Non-pigmented ciliary epithelial cell (primary cell): ENCODE results near the gene KRTAP2-3.
"Not testable (repeated sequence)": the region's sequence is repeated elsewhere in the genome, so short reads cannot be mapped to it uniquely, and the experiment has no call there.

Source experiments
- DNase-seq: peaks from one replicate; pipeline ENCODE4 v3.0.0-alpha.2; 2010; ENCODE audit warnings: low read depth

Gene KRTAP2-3

DNA sequence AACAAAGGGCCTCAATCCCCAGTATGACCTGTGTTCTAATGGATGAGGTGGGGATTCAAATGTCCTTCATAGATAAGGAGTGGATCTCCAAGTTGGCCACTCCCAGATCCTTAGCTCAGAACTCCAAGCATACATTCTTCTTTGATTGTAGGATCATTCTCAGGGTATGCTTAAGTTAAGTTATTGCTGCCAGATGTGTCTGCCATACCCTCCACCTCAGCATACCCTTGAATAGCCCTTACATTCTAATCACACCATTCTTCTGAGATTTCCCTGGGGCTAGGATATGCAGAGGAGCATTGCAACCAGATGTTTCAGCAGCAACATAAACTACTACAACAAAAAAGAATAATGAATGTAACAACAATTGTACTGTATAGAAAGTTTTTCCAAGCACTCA, 7.4 kb upstream of the KRTAP2-3 start:
- DNase-seq = no peak

DNA sequence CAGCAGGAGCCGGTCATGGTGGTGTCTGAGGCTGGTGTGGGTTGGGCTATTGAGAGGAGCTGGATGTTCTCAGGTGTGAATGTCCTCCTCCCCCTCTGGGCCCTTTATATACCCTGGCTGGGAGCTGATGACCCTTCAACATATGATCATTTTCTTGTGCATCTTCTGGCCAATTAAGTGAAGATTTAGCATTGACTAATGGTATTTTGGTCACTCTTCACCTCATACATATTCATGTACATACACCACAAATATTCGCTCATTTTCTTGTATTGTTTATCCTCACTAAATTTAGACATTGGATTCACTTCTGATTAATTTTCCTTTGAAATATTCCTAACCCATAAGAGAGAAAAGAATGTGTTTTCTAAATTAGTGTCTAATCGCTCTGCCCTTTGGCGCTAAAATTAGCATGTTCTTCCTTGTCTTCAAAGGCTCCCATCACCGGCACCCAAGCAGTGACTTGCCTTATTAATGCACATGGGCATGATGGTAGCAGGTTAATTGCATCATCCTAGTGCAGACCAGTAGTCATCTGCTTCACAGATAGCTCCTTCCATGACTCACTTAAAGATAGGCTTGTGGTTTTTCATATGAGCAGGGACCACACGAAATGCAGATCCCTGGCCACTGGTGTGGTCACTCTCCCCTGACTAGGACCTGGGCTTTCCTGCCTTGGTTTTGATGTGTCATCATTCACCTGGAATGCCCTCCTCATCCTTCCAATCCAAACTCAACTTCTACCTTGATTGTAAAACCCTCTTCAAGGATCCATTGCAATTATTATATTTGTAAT, 6.1 kb upstream of the KRTAP2-3 start, which contains the start of gene KRTAP2-4:
Gene KRTAP2-4 (minus strand): TSS at position 51 of the 796 bp plus-strand sequence. CDS start 34 bp downstream, at position 17.
- DNase-seq = peak; percentile 79

DNA sequence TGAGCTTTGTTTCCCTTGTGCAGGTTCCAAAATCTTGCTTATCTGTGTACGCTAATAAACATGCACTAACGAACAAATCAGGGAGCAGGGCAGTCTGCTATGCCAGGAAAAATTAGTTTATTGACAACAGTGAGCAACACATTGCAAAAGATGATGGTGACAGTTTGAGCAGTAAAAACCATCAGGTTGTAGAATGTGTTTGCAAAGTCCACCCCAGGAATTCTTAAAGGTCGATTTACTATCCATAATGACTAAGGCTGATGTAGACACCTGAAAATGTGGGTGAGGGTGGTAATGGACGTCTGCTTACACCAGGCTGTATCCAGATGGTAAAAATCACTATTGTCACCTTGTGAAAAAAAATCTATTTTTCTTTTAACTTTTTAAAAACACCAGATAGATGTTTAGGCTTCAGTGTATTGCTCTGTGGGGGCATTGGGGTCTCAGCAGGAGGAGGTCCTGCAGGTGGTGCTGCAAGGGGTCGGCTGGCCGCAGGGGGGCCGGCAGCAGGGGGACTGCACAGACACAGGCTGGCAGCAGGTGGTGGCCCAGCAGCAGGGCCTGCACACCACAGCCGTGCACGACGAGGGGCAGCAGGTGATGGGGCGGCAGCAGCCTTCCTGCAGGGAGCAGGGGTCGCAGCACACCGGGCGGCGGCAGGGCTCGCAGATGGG, 5.2 kb upstream of the KRTAP2-3 start:
- DNase-seq = not testable (repeated sequence)

DNA sequence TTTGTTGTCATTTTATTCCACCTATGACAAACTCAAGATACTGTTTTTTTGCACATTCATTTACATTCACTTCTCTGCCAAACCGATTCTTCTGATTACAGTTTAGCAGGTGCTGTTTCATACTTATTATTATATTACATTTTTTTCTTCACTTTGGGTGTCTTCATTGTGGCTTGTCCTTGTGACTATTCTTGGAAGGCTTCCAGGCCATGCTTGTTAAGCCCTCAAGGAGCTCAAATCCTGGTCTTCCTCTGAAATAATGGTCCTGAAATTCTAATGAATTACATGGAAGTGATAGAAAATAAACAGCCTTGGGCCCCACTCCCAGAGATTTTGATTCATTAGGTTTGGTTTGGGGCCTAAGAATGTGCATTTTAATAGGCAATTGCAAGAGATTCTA, 4.4 kb upstream of the KRTAP2-3 start:
- no peak for DNase-seq

DNA sequence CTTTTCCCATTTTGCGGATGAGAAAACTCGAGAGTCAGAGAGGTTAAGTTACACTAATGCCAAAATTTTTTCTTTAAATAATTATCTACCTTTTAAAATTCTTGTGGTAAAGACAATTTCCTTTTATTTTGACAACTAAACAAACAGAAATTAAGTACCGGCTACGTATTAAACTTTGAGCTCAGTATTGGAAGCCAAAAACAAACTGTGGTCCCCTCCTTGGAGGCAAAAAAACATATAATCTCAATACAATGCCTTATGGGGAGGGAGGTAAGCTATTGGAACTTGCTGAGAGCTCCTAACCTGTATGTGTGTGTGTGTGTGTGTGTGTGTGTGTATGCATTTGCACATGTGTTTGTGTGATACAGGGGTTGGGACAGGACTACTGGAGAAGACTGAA, 3.5 kb upstream of the KRTAP2-3 start:
- no peak for DNase-seq

DNA sequence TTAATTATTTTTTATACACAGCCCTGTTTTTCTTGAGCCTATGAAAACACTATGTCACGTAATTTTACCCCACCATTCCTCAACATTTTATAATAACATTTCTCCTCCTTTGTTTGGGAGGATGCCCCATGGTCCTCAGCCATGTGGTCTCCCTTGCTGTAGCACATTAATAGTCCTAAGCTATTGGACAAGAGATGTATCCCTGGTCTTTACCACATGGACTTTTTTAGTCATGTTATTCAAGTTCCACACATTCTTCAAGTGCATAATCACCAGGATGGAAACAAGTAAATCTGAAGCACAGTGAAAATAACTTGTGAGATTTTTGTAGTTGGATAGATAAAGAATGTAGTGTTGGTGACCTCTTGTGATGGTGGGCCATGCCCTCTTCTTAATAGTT, 2.0 kb upstream of the KRTAP2-3 start:
- peak; percentile 93 for DNase-seq

DNA sequence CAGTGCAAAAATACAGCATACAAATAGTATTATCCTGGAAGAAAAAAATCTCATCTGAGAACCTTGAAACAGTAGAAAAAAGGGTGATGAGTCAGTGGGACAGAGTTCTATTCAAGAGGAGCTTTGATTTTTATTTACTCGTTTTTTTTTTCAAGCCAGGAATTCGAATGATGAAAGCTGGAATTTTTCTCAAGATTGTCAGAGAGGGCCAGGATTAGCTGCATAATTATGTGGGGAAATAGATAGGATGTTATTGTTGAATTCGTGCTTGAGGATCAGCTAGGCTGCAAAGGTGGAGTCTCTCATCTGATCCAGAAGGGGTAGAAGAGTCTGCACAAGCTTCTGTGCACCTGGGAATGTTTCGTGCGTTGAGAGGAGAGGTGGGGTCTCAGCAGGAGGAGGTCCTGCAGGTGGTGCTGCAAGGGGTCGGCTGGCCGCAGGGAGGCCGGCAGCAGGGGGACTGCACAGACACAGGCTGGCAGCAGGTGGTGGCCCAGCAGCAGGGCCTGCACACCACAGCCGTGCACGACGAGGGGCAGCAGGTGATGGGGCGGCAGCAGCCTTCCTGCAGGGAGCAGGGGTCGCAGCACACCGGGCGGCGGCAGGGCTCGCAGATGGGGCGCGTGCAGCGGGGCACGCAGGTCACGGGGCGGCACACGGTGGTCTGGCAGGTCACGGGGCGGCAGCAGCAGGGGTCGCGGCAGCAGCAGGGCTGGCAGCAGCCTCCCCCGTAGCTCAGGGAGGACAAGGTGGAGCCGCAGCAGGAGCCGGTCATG, 450 bp downstream of the KRTAP2-3 start:
- peak; percentile 86 for DNase-seq

DNA sequence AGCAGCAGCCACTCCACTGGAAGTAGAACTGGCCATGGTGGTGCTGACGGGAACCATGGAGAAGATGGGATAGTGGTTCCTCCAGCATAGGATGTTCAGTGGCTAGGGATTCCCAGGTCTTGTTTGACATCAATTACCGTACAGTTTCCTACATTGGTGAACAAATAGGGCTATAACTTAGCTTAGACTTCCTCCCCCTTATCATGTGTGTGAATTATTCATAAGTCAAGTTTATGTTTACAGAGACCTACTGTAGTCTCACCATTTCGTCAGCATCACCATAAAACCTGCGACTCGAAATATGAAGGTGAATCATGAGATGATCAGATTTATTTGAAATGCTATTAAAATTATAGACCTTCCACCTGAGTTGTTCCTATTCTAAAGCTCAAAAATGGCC, 1.2 kb downstream of the KRTAP2-3 start:
- no peak for DNase-seq

DNA sequence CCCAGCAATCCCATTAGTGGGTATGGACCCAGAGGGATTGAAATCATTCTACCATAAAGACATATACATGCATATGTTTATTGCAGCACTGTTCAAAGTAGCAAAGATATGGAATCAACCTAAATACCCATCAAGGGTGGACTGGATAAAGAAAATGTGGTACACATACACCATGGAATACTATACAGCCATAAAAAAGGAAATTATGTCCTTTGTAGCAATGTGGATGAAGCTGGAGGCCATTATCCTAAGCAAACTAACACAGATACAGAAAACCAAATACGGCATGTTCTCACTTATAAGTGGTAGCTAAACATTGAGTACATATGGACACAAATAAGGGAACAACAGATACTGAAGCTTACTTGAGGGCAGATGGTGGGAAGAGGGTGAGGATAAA, 2.4 kb downstream of the KRTAP2-3 start:
- no peak for DNase-seq

DNA sequence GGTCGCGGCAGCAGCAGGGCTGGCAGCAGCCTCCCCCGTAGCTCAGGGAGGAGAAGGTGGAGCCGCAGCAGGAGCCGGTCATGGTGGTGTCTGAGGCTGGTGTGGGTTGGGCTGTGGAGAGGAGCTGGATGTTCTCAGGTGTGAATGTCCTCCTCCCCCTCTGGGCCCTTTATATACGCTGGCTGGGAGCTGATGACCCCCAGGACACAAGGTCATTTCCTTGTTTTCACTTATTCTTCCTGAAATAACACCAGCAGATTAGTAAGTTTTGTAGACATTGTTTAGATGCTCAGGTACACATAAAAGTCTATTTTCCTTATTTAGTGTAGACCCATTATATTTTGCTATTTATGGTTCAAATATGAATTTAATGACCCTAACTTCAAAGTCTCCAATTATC, 4.8 kb downstream of the KRTAP2-3 start, which contains the start of gene KRTAP2-2:
Gene KRTAP2-2 (minus strand): TSS at position 101 of the 400 bp plus-strand sequence. CDS start 19 bp downstream, at position 82.
- DNase-seq = not testable (repeated sequence)

DNA sequence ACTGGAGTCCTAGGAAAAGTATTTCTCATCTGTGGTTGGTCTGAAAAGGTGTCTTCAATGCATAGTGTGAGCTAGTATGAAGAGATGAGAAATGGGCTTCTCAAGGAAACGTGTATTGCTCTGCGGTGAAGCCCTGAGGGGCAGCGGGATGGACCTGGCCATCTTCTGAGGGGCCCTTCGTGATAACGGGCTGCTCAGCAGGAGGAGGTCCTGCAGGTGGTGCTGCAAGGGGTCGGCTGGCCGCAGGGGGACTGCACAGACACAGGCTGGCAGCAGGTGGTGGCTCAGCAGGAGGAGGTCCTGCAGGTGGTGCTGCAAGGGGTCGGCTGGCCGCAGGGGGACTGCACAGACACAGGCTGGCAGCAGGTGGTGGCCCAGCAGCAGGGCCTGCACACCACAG, 5.4 kb downstream of the KRTAP2-3 start:
- not testable (repeated sequence) for DNase-seq

DNA sequence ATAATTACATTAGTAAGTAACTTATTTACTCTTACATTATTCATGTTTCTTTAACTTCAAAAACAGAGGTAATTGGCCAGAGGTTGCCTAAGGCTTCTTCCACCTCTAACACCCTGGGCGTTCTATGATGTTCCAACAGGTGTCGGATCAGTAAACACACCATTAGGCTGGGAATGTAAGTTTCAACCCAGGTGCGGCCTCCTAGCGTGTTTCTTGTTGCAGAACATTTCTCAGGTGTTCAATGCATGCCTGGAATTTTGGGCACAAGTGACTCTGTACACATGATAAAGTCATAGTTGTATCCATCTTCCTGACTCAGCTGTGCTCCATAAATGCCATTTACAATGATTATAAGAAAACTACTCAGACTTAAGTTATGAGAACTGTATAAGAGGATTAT, 5.9 kb downstream of the KRTAP2-3 start:
- DNase-seq = no peak

DNA sequence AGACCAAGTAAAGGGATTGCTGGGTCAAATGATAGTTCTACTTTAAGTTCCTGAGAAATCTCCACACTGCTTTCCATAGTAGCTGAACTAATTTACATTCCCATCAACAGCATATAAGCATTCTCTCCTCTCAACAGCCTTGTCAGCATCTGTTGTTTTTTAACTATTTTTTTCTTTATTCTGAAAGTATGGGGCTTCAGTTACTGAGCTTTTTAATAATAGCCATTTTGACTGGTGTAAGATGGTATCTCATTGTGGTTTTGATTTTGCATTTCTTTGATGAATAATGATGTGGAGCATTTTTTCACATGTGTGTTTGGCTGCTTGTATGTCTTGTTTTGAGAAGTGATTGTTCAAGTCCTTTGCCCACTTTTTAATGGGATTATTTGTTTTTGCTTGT, 7.3 kb downstream of the KRTAP2-3 start:
- no peak for DNase-seq

DNA sequence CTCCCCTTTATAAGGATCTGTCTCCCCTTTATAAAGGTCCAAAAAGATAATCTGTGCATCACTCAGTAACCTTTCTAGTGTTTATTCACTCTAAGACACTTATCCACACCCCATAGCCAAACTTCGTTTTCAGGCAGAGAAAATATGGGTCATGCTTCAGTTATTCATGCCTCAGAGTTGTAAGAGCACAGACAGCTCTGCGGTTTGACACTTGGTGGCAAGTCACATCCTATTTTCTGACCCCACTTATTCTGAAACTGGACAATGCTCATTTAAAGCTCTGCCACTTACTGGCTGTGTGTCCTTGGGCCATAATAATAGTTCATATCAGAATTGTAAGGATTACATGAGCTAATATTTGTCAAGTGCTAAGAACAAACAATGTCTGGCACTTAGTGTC, 10.8 kb downstream of the KRTAP2-3 start:
- peak; percentile 67 for DNase-seq

DNA sequence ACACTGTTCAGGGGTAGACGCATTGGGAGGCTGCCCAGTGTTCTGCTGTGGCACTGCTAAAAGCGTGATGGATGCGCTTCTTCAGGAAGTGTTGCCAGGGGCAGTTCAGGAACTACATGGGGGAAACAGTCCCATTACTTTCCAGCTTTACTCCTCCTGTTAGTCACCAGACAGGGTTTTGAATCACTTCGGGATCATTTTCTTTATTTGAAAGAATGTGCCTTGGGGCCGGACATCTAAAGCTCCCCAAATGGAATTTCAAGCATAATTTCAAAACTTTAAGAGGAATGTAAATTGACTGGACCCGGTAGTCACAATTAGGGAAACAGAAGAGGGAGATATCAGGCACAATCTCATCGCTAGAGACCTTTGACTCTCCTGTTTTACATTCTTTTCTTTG, 11.5 kb downstream of the KRTAP2-3 start:
- DNase-seq = no peak

DNA sequence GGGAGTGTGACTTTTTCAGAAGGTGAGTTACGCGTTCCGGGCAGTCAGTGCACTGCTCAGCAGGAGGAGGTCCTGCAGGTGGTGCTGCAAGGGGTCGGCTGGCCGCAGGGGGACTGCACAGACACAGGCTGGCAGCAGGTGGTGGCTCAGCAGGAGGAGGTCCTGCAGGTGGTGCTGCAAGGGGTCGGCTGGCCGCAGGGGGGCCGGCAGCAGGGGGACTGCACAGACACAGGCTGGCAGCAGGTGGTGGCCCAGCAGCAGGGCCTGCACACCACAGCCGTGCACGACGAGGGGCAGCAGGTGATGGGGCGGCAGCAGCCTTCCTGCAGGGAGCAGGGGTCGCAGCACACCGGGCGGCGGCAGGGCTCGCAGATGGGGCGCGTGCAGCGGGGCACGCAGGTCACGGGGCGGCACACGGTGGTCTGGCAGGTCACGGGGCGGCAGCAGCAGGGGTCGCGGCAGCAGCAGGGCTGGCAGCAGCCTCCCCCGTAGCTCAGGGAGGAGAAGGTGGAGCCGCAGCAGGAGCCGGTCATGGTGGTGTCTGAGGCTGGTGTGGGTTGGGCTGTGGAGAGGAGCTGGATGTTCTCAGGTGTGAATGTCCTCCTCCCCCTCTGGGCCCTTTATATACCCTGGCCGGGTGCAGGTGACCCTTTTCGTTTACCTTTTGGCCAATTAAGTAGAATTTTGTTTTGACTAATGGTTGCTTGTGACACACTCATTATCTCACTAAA, 13.0 kb downstream of the KRTAP2-3 start, which contains the start of gene KRTAP2-1:
Gene KRTAP2-1 (minus strand): TSS at position 582 of the 731 bp plus-strand sequence. CDS start 49 bp downstream, at position 533.
- DNase-seq = not testable (repeated sequence)

DNA sequence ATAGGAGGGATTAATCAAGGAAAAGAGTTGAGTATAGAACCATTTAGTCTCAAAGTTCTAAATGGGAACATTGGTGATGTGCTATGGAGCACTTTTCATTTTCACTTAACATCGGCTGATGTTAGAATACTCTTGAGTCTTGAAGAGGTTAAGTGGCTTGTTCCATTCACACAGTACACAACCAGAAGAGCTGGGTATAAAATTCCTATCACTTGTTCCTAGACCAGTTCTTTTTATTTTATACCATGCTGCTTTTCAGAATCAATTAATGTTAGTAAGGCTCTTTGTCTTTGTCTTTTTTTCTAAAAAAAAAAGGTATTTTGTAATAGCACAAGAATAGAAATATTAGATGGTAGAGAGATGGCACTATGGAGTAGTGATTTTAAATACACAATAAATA, 17.0 kb downstream of the KRTAP2-3 start:
- no peak for DNase-seq

DNA sequence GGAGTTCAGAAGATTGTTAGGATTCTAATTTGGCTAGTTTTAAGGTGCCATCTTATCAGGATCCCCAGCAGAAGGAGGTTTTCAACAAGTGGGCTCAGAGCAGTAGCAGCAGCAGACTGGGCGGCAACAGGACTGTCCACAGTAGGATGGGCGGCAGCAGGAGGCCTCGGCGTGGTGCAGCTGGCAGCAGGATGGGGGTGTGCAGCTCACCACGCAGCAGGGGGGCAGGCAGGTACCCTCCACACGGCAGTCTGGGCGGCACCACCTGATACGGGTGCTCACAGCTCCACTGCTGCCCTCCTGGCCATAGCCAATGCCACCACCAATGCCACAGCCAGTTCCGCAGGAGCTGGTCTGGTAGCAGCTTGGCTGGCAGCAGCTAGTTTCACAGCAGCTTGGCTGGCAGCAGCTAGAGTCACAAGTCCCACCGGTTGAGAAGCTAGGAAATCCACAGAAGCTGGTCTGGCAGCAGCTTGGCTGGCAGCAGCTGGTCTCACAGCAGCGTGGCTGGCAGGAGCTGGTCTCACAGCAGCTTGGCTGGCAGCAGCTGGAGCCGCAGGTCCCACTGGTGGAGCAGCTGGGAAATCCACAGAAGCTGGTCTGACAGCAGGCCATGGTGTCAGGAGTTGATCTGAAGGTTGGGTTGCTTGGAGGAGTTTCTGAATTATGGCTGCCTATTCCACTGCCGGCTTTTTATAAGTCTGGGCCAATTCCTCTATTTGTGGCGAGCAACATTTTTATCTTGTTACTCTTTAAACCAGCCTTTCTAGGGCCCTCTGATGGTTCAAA, 18.9 kb downstream of the KRTAP2-3 start, which contains the start of gene KRTAP1-1:
Gene KRTAP1-1 (minus strand): TSS at position 668 of the 789 bp plus-strand sequence. CDS start 53 bp downstream, at position 615.
- DNase-seq = not testable (repeated sequence)

DNA sequence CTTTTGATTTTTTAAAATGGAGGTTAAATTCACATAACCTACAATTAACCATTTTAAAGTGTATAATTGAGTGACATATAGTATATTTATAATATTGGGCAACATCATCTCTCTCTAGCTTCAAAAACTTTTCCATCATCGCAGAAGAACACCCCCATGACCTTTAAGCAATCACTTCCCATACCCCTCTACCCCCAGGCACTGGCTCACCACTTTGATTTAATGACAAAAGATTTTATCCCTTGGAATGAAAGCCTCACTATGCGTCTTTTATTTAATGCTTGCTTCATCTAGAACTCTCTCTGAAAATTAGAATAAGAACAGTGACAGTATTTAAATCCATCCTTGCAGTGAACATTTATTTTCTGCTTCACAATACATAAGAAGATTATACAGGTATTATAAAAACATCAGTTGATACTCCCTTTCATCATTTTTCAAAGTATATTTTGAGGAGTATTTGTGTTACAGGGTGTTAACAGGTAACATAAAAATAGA, 22.0 kb downstream of the KRTAP2-3 start:
- DNase-seq = no peak

DNA sequence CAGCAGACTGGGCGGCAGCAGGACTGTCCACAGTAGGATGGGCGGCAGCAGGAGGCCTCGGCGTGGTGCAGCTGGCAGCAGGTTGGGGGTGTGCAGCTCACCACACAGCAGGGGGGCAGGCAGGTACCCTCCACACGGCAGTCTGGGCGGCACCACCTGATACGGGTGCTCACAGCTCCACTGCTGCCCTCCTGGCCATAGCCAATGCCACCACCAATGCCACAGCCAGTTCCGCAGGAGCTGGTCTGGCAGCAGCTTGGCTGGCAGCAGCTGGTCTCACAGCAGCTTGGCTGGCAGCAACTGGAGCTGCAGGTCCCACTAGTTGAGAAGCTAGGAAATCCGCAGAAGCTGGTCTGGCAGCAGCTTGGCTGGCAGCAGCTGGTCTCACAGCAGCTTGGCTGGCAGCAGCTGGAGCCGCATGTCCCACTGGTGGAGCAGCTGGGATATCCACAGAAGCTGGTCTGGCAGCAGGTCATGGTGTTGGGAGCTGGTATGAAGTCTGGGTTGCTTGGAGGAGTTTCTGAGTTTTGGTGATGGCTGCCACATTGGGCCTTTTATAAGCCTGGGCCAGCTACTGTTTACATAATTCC, 25.5 kb downstream of the KRTAP2-3 start, which contains the start of gene KRTAP1-3:
Gene KRTAP1-3 (minus strand): TSS at position 529 of the 590 bp plus-strand sequence. CDS start 53 bp downstream, at position 476.
- not testable (repeated sequence) for DNase-seq
